SK-N-MC (cell line): ENCODE measurements around the gene OPCML.

Experiments
- EZH2 ChIP-seq: fragments of 200-600 bp; sonication (generic); IDR thresholded peaks from one replicate; pipeline ENCODE4 v1.6.1; 2017; ENCODE audit warnings: antibody characterized with exemption
- POLR2AphosphoS5 ChIP-seq: IDR thresholded peaks from 2 replicates; pipeline ENCODE4 v1.6.1; 2012; ENCODE audit warnings: mild to moderate bottlenecking, low read depth, low read length, borderline replicate concordance

GRCh38 chr11:133118563-133119268 lies 413.6 kb downstream of the OPCML start:
- TF ChIP-seq POLR2AphosphoS5 (no peak), EZH2 (no peak)
